GM19025 (cell line): ENCODE measurements around the gene TSFM.

ENCODE experiments used
- ATAC-seq: cut with Tn5 transposase; IDR thresholded peaks from one replicate; pipeline ENCODE4 v1.9.1; 2021; ENCODE audit warnings: mild to moderate bottlenecking, low read depth, moderate library complexity; ENCODE audit not compliant: unreplicated experiment

Gene TSFM

GRCh38 chr12:57829025-57829777 is 46.6 kb downstream of the TSFM start:
- ATAC-seq: no peak

GRCh38 chr12:57830393-57830792 is 47.8 kb downstream of the TSFM start:
- ATAC-seq: no peak

- ATAC-seq: no peak
Measured at GRCh38 chr12:57832966-57833365, 50.4 kb downstream of the TSFM start.

- no peak for ATAC-seq
Measured at GRCh38 chr12:57833672-57834071, 51.1 kb downstream of the TSFM start.

- no peak for ATAC-seq
Measured at GRCh38 chr12:57834086-57834876, 51.7 kb downstream of the TSFM start.

GRCh38 chr12:57835366-57836288 is 53.0 kb downstream of the TSFM start:
- no peak for ATAC-seq

- ATAC-seq: peak; percentile 35
Measured at GRCh38 chr12:57836442-57837375, 54.1 kb downstream of the TSFM start.

GRCh38 chr12:57837864-57838562 is 55.4 kb downstream of the TSFM start:
- no peak for ATAC-seq

GRCh38 chr12:57838594-57839302 is 56.2 kb downstream of the TSFM start:
- no peak for ATAC-seq

- ATAC-seq: no peak
Measured at GRCh38 chr12:57839996-57840395, 57.4 kb downstream of the TSFM start.

GRCh38 chr12:57840726-57841125 is 58.1 kb downstream of the TSFM start:
- ATAC-seq: no peak

- ATAC-seq: no peak
Measured at GRCh38 chr12:57841445-57841844, 58.9 kb downstream of the TSFM start.

GRCh38 chr12:57842342-57843294 is 60.0 kb downstream of the TSFM start:
- ATAC-seq: no peak

GRCh38 chr12:57844709-57845477 is 62.3 kb downstream of the TSFM start:
- peak; percentile 9 for ATAC-seq

- peak; percentile 33 for ATAC-seq
Measured at GRCh38 chr12:57845478-57846284, 63.1 kb downstream of the TSFM start.

- ATAC-seq: peak; percentile 5
Measured at GRCh38 chr12:57846285-57846576, 63.6 kb downstream of the TSFM start.
